ENCODE measurements around the gene TAGAP.
"Not testable (repeated sequence)": the region's sequence is repeated elsewhere in the genome, so short reads cannot be mapped to it uniquely, and the experiment has no call there.

TAGAP gene

GRCh38 chr6:159013229-159013628 lies 31.6 kb downstream of the TAGAP start:
- DNase-seq (ENCODE audit: low read depth, low spot score): no peak

- DNase-seq (ENCODE audit: low read depth, low spot score): no peak
These were observed 32.6 kb downstream of the TAGAP start for GRCh38 chr6:159012201-159012600.

- DNase-seq (ENCODE audit: low read depth, low spot score): not testable (repeated sequence)
These were observed 34.7 kb downstream of the TAGAP start for GRCh38 chr6:159010037-159010612.

GRCh38 chr6:159008656-159009288 lies 36.0 kb downstream of the TAGAP start:
- DNase-seq (ENCODE audit: low read depth, low spot score): no peak

- DNase-seq (ENCODE audit: low read depth, low spot score): no peak
These were observed 37.3 kb downstream of the TAGAP start for GRCh38 chr6:159007510-159007909.

- DNase-seq (ENCODE audit: low read depth, low spot score): no peak
These were observed 39.4 kb downstream of the TAGAP start for GRCh38 chr6:159005436-159005835.

GRCh38 chr6:159004592-159004991 lies 40.2 kb downstream of the TAGAP start:
- DNase-seq (ENCODE audit: low read depth, low spot score): no peak

- DNase-seq (ENCODE audit: low read depth, low spot score): no peak
These were observed 42.2 kb downstream of the TAGAP start for GRCh38 chr6:159002432-159003155.

- peak; percentile 82 for DNase-seq (ENCODE audit: low read depth, low spot score)
These were observed 45.0 kb downstream of the TAGAP start, which contains the start of gene RSPH3 for GRCh38 chr6:158999666-159000403. RSPH3 (minus strand) TSS chr6:159000202; CDS start chr6:158999550, 652 bp downstream.

- DNase-seq (ENCODE audit: low read depth, low spot score): no peak
These were observed 45.6 kb downstream of the TAGAP start for GRCh38 chr6:158999154-158999665.

- no peak for DNase-seq (ENCODE audit: low read depth, low spot score)
These were observed 47.9 kb downstream of the TAGAP start for GRCh38 chr6:158996856-158997255.

- DNase-seq (ENCODE audit: low read depth, low spot score): no peak
These were observed 51.2 kb downstream of the TAGAP start for GRCh38 chr6:158993639-158994038.

- DNase-seq (ENCODE audit: low read depth, low spot score): no peak
These were observed 53.6 kb downstream of the TAGAP start for GRCh38 chr6:158991017-158991723.

GRCh38 chr6:158989711-158990110 lies 55.1 kb downstream of the TAGAP start:
- not testable (repeated sequence) for DNase-seq (ENCODE audit: low read depth, low spot score)

GRCh38 chr6:158988477-158988876 lies 56.3 kb downstream of the TAGAP start:
- no peak for DNase-seq (ENCODE audit: low read depth, low spot score)

GRCh38 chr6:158987657-158988056 lies 57.1 kb downstream of the TAGAP start:
- DNase-seq (ENCODE audit: low read depth, low spot score): no peak

All from activated naive CD8-positive, alpha-beta T cell treated with anti-CD3 and anti-CD28 coated beads, Interleukin-2, amount 50 U/mL, for 16 hours (primary cell).